ENCODE results near the gene SP2.

DNA sequence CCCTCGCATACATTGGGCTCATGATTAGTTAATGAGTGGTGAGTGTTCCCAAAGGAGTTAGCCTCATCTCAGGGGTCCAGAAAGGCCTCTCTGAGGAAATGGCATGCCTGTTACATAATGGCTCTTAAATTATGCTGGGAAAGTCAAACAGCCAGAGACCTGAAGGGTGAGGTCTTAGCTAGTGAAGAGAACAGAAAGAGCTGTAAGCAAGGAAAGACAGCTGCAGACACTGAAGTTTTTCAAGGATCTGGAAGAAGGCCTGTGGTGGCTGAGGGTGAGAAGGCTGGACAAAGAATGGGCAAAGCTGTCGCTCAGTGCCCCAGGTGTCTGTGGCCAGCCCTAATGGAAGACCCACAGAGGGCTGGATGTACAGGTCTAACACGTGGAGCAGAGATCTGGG lies 10.4 kb downstream of the SP2 start:
- TF ChIP-seq, protein P1, sequence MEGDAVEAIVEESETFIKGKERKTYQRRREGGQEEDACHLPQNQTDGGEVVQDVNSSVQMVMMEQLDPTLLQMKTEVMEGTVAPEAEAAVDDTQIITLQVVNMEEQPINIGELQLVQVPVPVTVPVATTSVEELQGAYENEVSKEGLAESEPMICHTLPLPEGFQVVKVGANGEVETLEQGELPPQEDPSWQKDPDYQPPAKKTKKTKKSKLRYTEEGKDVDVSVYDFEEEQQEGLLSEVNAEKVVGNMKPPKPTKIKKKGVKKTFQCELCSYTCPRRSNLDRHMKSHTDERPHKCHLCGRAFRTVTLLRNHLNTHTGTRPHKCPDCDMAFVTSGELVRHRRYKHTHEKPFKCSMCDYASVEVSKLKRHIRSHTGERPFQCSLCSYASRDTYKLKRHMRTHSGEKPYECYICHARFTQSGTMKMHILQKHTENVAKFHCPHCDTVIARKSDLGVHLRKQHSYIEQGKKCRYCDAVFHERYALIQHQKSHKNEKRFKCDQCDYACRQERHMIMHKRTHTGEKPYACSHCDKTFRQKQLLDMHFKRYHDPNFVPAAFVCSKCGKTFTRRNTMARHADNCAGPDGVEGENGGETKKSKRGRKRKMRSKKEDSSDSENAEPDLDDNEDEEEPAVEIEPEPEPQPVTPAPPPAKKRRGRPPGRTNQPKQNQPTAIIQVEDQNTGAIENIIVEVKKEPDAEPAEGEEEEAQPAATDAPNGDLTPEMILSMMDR (IDR thresholded peaks at IDR 0.05; ENCODE audit: low read length): no peak
- TF ChIP-seq EZH2 (optimal IDR thresholded peaks at IDR 0.05; ENCODE audit: low read depth, low read length): no peak
- no peak for TF ChIP-seq EZH2phosphoT487 (IDR thresholded peaks at IDR 0.05; ENCODE audit: low read length)
